ENCODE data around the gene DNAH6.

DNA sequence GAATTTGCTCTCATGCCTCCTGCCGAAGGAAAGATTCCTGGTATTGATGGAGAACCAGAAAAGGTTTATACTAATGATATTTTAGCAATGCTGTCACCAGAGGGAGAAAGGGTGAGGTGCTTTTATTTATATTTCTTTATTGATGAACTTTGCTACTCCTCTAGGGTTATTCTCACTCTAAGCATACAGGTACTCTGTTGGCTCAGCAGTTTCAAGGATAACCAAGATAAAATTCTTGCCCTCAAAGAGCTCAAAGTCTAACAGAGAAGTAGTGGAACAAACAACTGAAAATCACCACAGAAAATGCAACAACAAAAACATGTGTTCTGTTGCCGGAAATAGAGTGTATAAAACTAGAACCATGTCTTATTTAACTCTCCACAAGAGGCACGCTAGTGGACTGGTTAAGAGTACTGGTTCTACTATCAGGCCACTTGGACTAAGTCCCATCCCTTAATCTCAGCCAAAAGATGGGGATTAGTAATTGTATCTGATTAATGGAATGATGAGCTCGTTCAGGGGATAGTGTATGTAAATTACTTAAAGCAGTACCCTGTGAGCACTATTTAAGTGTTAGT is 103.6 kb downstream of the DNAH6 start:
- no peak for TF ChIP-seq POLR2A (IDR thresholded peaks at IDR 0.05)
- TF ChIP-seq, protein P1, sequence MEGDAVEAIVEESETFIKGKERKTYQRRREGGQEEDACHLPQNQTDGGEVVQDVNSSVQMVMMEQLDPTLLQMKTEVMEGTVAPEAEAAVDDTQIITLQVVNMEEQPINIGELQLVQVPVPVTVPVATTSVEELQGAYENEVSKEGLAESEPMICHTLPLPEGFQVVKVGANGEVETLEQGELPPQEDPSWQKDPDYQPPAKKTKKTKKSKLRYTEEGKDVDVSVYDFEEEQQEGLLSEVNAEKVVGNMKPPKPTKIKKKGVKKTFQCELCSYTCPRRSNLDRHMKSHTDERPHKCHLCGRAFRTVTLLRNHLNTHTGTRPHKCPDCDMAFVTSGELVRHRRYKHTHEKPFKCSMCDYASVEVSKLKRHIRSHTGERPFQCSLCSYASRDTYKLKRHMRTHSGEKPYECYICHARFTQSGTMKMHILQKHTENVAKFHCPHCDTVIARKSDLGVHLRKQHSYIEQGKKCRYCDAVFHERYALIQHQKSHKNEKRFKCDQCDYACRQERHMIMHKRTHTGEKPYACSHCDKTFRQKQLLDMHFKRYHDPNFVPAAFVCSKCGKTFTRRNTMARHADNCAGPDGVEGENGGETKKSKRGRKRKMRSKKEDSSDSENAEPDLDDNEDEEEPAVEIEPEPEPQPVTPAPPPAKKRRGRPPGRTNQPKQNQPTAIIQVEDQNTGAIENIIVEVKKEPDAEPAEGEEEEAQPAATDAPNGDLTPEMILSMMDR (IDR thresholded peaks at IDR 0.05): no peak
